Neural cell (in vitro differentiated cells): ENCODE data around the gene SECISBP2. TPM values are rescaled to one million over a fixed set of nuclear protein-coding genes. Genes with fewer than 3 reads are reported as not detected.
A peak's percentile ranks its signal among the peaks of the same experiment; 100 is the strongest.

ENCODE experiments used
- H2AFZ ChIP-seq: fragments of 200-600, 300-800 bp; sonication (generic), shearing (Covaris generic); 2 replicates; pipeline ENCODE4 v1.6.0; 2014; ENCODE audit warnings: low read depth, mild to moderate bottlenecking, antibody characterized with exemption, low read length, moderate library complexity
- H3F3A ChIP-seq: fragments of 200-600 bp; shearing (Covaris generic); 2 replicates; pipeline ENCODE4 v1.6.1; 2016; ENCODE audit warnings: mild to moderate bottlenecking, moderate library complexity, mixed read lengths, antibody characterized with exemption, low read length; ENCODE audit not compliant: insufficient read depth, poor library complexity, severe bottlenecking
- H3K27ac ChIP-seq: fragments of 200-600, 300-800 bp; sonication (generic), shearing (Covaris generic); 2 replicates; pipeline ENCODE4 v1.5.1; 2014; ENCODE audit warnings: mild to moderate bottlenecking, low read length, moderate library complexity
- H3K27me3 ChIP-seq: fragments of 300-800, 200-600 bp; sonication (generic), shearing (Covaris generic); 2 replicates; pipeline ENCODE4 v1.6.0; 2014; ENCODE audit warnings: mild to moderate bottlenecking, low read depth, low read length, moderate library complexity; ENCODE audit not compliant: insufficient read depth
- H3K36me3 ChIP-seq: fragments of 300-800, 200-600 bp; sonication (generic), shearing (Covaris generic); 2 replicates; pipeline ENCODE4 v1.5.1; 2014; ENCODE audit warnings: mild to moderate bottlenecking, antibody characterized with exemption, low read length, moderate library complexity; ENCODE audit not compliant: insufficient read depth
- H3K4me2 ChIP-seq: fragments of 300-800, 200-600 bp; sonication (generic), shearing (Covaris generic); 2 replicates; pipeline ENCODE4 v1.6.0; 2014; ENCODE audit warnings: mild to moderate bottlenecking, low read length
- H3K4me3 ChIP-seq: fragments of 300-800, 200-600 bp; sonication (generic), shearing (Covaris generic); 2 replicates; pipeline ENCODE4 v1.5.1; 2014; ENCODE audit warnings: mild to moderate bottlenecking, low read length, moderate library complexity
- H3K79me2 ChIP-seq: fragments of 200-600 bp; shearing (Covaris generic); replicated peaks from 2 replicates; pipeline ENCODE4 v1.6.0; 2014; ENCODE audit warnings: mild to moderate bottlenecking, low read length, moderate library complexity; ENCODE audit not compliant: insufficient read depth
- H3K9ac ChIP-seq: fragments of 300-800, 200-600 bp; sonication (generic), shearing (Covaris generic); 2 replicates; pipeline ENCODE4 v1.6.1; 2016; ENCODE audit warnings: mild to moderate bottlenecking, low read length, mixed read lengths
- H3K9me2 ChIP-seq: fragments of 200-600 bp; shearing (Covaris generic); 2 replicates; pipeline ENCODE4 v1.6.1; 2016; ENCODE audit warnings: mild to moderate bottlenecking, low read length, mixed read lengths; ENCODE audit not compliant: insufficient read depth
- H3K9me3 ChIP-seq: fragments of 200-600, 300-800 bp; sonication (generic), shearing (Covaris generic); 2 replicates; pipeline ENCODE4 v1.6.1; 2016; ENCODE audit warnings: mild to moderate bottlenecking, mixed run types, low read length, moderate library complexity, mixed read lengths
- H4K20me1 ChIP-seq: fragments of 200-600 bp; shearing (Covaris generic); 2 replicates; pipeline ENCODE4 v1.6.1; 2016; ENCODE audit warnings: mild to moderate bottlenecking, mixed run types; ENCODE audit not compliant: insufficient read depth
- CTCF ChIP-seq: fragments of 450-650 bp; IDR thresholded peaks from 2 replicates; pipeline ENCODE4 v1.5.1; 2014; ENCODE audit warnings: antibody characterized with exemption, mild to moderate bottlenecking, moderate library complexity; ENCODE audit not compliant: poor library complexity, severe bottlenecking
- EP300 ChIP-seq: fragments of 450-650 bp; conservative IDR thresholded peaks from 2 replicates; pipeline ENCODE4 v1.6.1; 2014; ENCODE audit warnings: antibody characterized with exemption, mild to moderate bottlenecking, moderate library complexity; ENCODE audit not compliant: poor library complexity, severe bottlenecking
- EZH2 ChIP-seq: fragments of 200-600, 300-800 bp; shearing (Covaris generic), sonication (generic); IDR thresholded peaks from 2 replicates; pipeline ENCODE4 v1.6.1; 2014; ENCODE audit warnings: antibody characterized with exemption, low read length, borderline replicate concordance, mild to moderate bottlenecking; ENCODE audit not compliant: insufficient read depth, poor library complexity, severe bottlenecking
- MXI1 ChIP-seq: fragments of 450-650 bp; conservative IDR thresholded peaks from 2 replicates; pipeline ENCODE4 v1.6.1; 2014; ENCODE audit warnings: antibody characterized with exemption, mild to moderate bottlenecking; ENCODE audit not compliant: poor library complexity, severe bottlenecking
- POLR2AphosphoS5 ChIP-seq: IDR thresholded peaks from 2 replicates; pipeline ENCODE4 v1.6.1; 2012
- RAD21 ChIP-seq: fragments of 450-650 bp; conservative IDR thresholded peaks from 2 replicates; pipeline ENCODE4 v1.6.1; 2014; ENCODE audit warnings: antibody characterized with exemption, mild to moderate bottlenecking, moderate library complexity
- REST ChIP-seq: IDR thresholded peaks from 2 replicates; pipeline ENCODE4 v1.6.1; 2012; ENCODE audit warnings: borderline replicate concordance
- SMC3 ChIP-seq: fragments of 450-650 bp; conservative IDR thresholded peaks from 2 replicates; pipeline ENCODE4 v1.6.1; 2014; ENCODE audit warnings: antibody characterized with exemption, mild to moderate bottlenecking, moderate library complexity; ENCODE audit not compliant: poor library complexity
- TAF1 ChIP-seq: IDR thresholded peaks from 2 replicates; pipeline ENCODE4 v1.6.1; 2012; ENCODE audit warnings: low read depth
- polyA plus RNA-seq: library from polyadenylated mRNA; depleted of rRNA; stranded (reverse); fragments of >200 nt; gene quantifications from 2 replicates; pipeline ENCODE4 v1.2.3, GENCODE V29; 2014

SECISBP2 gene
- polyA plus RNA-seq, 1 donor from 2014 or later, result 121 TPM

- peaks cover 11% of the 10 kb centered on the region for H3K36me3 ChIP-seq
- H3K79me2 ChIP-seq, result no peaks in the 10 kb centered on the region
- H3K9me2 ChIP-seq, result no peaks in the 10 kb centered on the region
- no peak overlapping the region for H3K4me3 ChIP-seq
- H3K9me3 ChIP-seq, result no peaks in the 10 kb centered on the region
- no peaks in the 10 kb centered on the region for H3K27me3 ChIP-seq
- H4K20me1 ChIP-seq, result no peaks in the 10 kb centered on the region
- H3K27ac ChIP-seq, result peak overlapping the region; percentile 32
- H3K4me2 ChIP-seq, result no peak overlapping the region
- H3K9ac ChIP-seq, result no peak overlapping the region
- no peaks in the 10 kb centered on the region for H3F3A ChIP-seq
- no peak overlapping the region for H2AFZ ChIP-seq
- TF ChIP-seq MXI1 (no peak), RAD21 (no peak), CTCF (no peak), EZH2 (no peak), TAF1 (no peak), POLR2AphosphoS5 (no peak), REST (no peak), EP300 (no peak), SMC3 (no peak)
Measured at GRCh38 chr9:89357331-89358197, 39.3 kb downstream of the SECISBP2 start.

GRCh38 chr9:89358376-89358916 lies 40.1 kb downstream of the SECISBP2 start:
- peaks cover 11% of the 10 kb centered on the region for H3K36me3 ChIP-seq
- H3K27ac ChIP-seq, result no peak overlapping the region
- H2AFZ ChIP-seq, result no peak overlapping the region
- H4K20me1 ChIP-seq, result no peaks in the 10 kb centered on the region
- H3K4me3 ChIP-seq, result no peak overlapping the region
- H3K9me3 ChIP-seq, result no peaks in the 10 kb centered on the region
- TF ChIP-seq EP300, result no peak
- TF ChIP-seq TAF1, result no peak
- no peak for TF ChIP-seq REST
- no peak for TF ChIP-seq RAD21
- TF ChIP-seq MXI1, result no peak
- no peak for TF ChIP-seq POLR2AphosphoS5
- TF ChIP-seq EZH2, result no peak
- TF ChIP-seq CTCF, result no peak
- TF ChIP-seq SMC3, result no peak
- no peaks in the 10 kb centered on the region for H3K27me3 ChIP-seq
- H3K79me2 ChIP-seq, result no peaks in the 10 kb centered on the region
- H3F3A ChIP-seq, result no peaks in the 10 kb centered on the region
- no peak overlapping the region for H3K9ac ChIP-seq
- H3K9me2 ChIP-seq, result no peaks in the 10 kb centered on the region
- H3K4me2 ChIP-seq, result no peak overlapping the region
